Epithelial cell of prostate (primary cell): ENCODE results near the gene CAMKV.

Source experiments
- DNase-seq: peaks from one replicate; pipeline ENCODE4 v3.0.0-alpha.2; 2011; ENCODE audit warnings: low read depth, low spot score
- H3K27ac ChIP-seq: fragments of 450-650 bp; 2 replicates; pipeline ENCODE4 v1.5.1; 2017; ENCODE audit warnings: mild to moderate bottlenecking

The CAMKV gene

DNA sequence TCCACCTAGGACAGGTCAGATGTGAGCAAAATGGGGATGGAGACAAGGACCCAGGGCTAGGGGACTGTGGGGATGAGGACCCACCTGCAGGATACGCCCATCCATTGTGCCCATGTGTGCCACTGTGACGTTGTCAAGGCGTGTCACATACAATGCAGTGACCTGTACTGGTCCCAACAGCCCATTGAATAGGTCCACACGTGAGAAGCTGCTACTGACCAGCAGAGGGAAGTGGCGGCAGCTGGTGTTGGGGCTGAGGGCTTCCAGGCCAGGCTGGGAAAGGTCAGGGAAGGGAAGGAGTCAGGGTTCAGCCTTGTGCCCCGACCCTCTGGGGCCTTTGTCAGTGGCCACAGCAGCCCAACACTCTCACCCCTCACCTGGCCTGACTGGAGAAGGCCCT, 29.3 kb upstream of the CAMKV start:
- peak overlapping the region; percentile 99 for H3K27ac ChIP-seq
- no peak for DNase-seq

GRCh38 chr3:49896345-49896744, 26.6 kb upstream of the CAMKV start:
- DNase-seq = no peak
- H3K27ac ChIP-seq = no peak overlapping the region

DNA sequence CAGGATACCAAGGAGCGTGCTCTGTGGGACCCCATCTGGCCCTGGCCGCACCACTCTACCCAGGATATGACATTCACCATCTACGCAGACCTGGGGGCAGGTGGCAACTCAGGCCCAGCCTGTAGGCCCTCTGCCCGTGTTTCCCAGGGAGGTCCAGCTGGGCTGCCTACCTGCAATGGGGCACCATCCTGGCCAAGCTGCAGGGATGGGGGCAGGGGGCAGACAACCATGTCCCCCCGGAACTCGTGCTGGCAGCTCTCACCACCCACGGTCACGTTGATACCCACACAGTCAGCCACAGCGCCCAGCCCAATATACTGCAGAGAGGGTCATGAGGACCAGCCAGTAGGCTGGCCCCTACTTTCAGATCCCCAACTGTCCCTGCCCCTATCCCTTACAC, 26.1 kb upstream of the CAMKV start:
- no peak overlapping the region for H3K27ac ChIP-seq
- DNase-seq = no peak

GRCh38 chr3:49889296-49889695, 19.6 kb upstream of the CAMKV start:
- DNase-seq = no peak
- H3K27ac ChIP-seq = no peak overlapping the region

GRCh38 chr3:49886922-49887265, 17.2 kb upstream of the CAMKV start:
- DNase-seq = no peak
- H3K27ac ChIP-seq = no peak overlapping the region

DNA sequence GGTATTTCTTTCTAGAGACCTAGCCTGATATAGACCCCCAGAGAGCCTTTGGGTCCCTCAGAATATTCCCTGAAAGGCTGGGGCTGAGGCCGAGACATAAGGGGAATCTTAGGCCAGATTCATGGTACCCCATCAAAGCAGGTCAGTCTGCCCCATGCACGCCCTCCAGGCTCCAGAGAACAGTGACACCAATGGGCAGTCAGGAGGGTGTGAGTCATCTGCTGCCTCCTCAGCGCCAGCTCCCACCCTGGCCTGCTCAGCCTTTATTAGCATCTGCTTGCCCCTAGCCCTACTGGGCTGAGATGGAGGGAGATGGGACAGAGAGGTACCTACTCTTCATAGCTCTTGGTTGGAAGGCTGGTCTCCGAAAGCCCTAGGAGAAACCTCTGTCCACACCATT, 14.3 kb upstream of the CAMKV start:
- DNase-seq = no peak
- H3K27ac ChIP-seq = no peak overlapping the region

DNA sequence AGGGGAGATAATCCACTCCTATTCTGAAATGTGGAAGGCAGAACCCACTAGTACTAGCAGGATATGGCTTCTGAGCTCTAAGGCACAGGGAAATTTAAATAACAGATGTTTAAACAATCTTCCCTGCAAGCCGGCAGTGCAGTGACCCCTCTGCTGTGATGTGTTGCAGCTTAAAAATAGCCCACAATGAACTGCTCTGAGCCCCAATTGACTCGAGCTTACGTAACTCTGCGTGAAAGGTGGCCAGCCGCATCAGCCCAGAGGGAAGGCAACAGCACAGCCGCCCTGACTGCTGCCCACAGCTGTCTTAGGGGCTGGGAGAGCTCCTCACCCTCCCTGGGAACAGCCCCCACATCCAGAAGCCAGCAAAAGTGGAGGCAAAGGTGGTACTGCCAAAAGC, 12.5 kb upstream of the CAMKV start:
- no peak for DNase-seq
- no peak overlapping the region for H3K27ac ChIP-seq

GRCh38 chr3:49880581-49881315, 11.0 kb upstream of the CAMKV start:
- H3K27ac ChIP-seq = no peak overlapping the region
- no peak for DNase-seq

DNA sequence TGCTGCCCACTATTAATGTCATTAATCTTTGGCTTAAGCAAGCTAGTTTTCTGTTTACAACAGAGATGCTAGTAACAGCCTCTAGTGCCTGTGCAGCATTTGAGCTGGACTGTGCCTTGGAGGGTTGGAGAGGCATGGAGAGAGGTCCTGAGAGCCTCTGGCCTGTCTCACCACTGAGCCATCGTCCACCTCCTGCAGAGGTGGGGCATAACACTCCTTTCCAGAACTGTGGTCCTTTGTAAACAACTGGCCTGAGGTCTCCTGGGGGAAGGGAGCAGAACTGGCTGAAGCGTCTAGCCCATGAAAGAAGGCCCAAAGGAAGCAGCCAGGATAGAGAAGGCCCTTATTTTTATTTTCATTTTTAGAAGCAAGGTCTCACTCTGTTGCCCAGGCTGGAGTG, 10.0 kb upstream of the CAMKV start:
- no peak overlapping the region for H3K27ac ChIP-seq
- DNase-seq = no peak

GRCh38 chr3:49878686-49879085, 9.0 kb upstream of the CAMKV start:
- H3K27ac ChIP-seq = no peak overlapping the region
- DNase-seq = no peak

DNA sequence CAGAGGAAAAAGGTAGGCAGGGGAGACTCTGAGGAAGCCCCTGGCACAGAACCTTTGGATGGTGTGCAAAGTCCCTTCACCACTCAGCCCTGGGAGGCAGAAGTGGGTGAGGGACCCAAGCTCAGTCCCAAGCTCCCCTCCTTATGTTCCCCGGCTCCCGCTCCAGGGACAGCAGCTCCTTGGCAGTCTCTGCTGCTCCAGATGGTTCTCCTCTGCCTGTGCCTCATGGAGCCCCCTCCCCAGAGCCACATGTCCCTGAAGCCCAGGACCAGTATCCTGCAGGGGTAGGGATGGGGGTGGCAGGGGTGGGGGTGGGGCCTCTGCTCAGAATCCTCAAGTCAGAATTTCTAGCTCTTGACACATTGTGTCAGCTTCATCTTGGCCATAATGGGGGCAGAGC, 8.0 kb upstream of the CAMKV start:
- no peak for DNase-seq
- H3K27ac ChIP-seq = no peak overlapping the region

DNA sequence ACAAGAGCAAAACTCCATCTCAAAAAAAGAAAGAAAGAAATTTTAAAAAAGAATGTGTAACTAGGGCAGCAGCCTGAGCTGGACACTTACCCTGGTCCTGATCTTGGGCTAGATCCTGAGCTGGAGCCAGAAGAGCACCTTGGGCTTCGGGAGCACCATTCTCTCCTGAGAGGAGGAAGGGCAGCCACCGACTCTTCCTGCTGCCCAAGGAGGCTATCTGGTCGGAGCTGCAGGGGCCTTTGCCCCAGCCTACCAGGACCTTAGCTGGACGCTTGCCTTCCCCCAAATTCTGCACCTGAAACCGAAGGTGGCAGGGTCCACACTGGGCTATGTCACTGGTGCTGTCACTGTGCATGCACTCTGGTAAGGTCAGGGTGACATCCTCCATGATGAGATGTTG, 6.9 kb upstream of the CAMKV start:
- no peak for DNase-seq
- no peak overlapping the region for H3K27ac ChIP-seq

GRCh38 chr3:49873623-49874022, 3.9 kb upstream of the CAMKV start:
- no peak for DNase-seq
- no peak overlapping the region for H3K27ac ChIP-seq

DNA sequence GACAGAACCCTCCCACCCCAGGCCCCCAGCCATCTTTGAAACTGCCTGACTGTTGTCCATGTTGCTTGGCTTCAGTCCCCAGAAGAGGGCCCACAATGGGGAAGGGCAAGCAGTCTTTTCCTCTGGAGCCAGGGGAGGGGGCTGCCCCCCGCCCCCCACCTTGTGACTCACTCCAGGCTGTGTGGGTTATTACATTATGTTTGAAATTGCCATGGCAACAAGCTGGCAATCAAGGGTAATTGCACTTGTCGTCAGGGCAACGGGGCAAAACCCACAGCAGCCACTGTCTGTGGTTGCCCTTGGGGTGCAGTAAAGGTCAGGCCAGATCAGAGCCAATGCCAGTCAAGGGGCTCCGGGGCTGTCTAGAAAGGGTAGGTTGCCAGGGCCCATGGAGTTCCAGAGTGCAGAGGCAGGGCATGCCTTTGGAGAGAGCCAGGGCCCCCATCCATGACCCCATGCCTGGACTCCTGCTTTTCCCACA, 3.1 kb upstream of the CAMKV start:
- H3K27ac ChIP-seq = no peak overlapping the region
- no peak for DNase-seq

DNA sequence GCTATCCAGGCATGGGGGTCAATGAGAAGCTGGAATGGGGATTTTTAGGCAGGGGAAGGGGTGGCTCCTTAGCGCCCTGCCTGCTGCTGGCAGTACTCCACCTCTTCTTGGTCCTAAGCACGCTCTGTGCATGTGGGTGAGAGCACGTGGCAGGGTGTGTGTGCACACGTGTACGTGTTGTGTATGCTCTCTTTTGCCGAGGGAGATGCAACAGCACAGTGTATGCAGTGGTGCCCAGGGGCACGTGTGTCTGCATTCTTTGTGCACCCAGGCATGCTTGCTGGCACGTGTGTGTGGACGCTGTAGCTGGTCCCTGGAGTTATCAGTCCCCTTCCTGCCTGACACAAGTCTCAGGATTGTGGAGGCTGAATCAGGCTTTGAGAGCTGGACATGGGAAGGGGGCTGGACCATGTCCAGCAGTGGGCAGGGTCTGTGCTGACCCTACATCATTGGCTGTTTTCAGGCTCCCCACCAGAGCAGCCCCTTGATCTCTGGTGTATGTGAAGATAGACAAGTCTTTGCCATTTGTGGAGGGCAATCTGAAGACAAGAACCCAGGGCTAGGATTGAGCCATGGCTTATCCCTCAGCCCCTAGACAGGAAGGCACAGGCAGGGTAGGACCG, 1.9 kb upstream of the CAMKV start:
- DNase-seq = no peak
- H3K27ac ChIP-seq = no peak overlapping the region

- DNase-seq = no peak
- H3K27ac ChIP-seq = no peak overlapping the region
Measured at GRCh38 chr3:49868862-49869466, 742 bp downstream of the CAMKV start.

DNA sequence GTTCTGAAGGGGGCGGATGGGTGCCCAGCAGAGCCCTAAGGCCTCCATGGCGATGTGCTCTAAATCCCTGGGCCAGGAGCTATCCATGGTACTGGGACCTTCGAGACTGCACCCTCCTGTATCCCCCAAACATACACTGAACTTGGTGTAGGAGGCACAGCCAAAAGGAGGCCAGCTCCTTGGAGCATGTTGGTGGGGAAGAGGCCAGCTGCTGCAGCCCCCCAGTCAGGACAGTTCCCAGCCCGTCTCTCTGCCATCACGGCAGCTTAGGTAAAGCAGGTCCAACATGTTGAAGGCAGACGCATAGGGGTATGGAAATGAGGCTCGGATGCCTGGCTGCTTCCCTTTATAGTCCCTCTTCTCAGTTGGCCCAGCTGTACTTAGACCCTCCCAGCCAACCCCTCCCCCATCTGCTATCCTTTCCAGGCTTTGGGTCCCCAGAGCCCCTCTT, 1.8 kb downstream of the CAMKV start:
- no peak overlapping the region for H3K27ac ChIP-seq
- DNase-seq = no peak

DNA sequence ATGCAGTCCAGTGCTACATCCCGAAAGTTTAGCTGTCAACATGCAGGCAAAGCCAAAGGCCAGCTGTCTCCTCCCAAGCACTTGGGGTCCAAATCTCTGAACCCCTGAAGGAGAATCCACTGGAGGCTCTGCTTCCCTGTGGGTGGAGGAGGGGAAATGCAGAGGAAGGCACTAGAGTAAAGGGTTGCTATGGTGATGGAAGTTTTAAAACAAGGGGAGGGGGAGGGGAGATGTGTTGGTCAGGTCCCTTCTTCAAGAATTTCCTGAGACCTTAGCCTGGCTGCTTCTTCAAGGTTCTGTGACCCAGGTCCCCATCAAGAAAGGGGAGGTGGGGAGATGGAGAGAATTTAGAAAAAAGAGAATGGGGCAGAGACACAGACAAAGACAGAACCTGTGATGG, 2.3 kb downstream of the CAMKV start:
- DNase-seq = no peak
- no peak overlapping the region for H3K27ac ChIP-seq

- H3K27ac ChIP-seq = no peak overlapping the region
- no peak for DNase-seq
Measured at GRCh38 chr3:49865198-49865784, 4.4 kb downstream of the CAMKV start.

GRCh38 chr3:49864505-49864904, 5.2 kb downstream of the CAMKV start:
- DNase-seq = no peak
- no peak overlapping the region for H3K27ac ChIP-seq

GRCh38 chr3:49859576-49860305, 10.0 kb downstream of the CAMKV start:
- no peak for DNase-seq
- H3K27ac ChIP-seq = no peak overlapping the region
